ENCODE measurements around the gene SFTPD. TPM values are rescaled to one million over a fixed set of nuclear protein-coding genes. Genes with fewer than 3 reads are reported as not detected.
A peak's percentile ranks its signal among the peaks of the same experiment; 100 is the strongest.

Gene SFTPD
- total RNA-seq, 2 experiments from 2014 or later: not detected

- ATAC-seq: no peak
- Mint-ChIP-seq H3K27ac (no peak overlapping the region), H3K36me3 (ENCODE audit: low read depth) (no peaks in the 10 kb centered on the region), H3K27me3 (peaks cover 20% of the 10 kb centered on the region), H3K9me3 (no peaks in the 10 kb centered on the region), H3K4me3 (no peak overlapping the region), H3K4me1 (ENCODE audit: low read depth) (no peaks in the 10 kb centered on the region)
- TF ChIP-seq CTCF (IDR thresholded peaks at IDR 0.05): no peak
- ChIA-PET POLR2A (no interaction called here), CTCF (interaction anchor here (0.9 to 2.1 kb wide), 2 partner anchors 12 to 26 kb away, joined by 3 to 8 read pairs; no protein-coding TSS in a partner anchor)
- intact Hi-C loops (cut with micrococcal nuclease): no loop called here
- DNase-seq: no peak
Observed at GRCh38 chr10:79930267-79930666, 18.6 kb downstream of the SFTPD start.

- peak; percentile 93 for ATAC-seq
- intact Hi-C loops (cut with micrococcal nuclease): loop anchor here (10.0 kb wide), 1 partner anchor 365 kb away; the partner anchor contains the start of gene SFTPA2
- H3K4me3 Mint-ChIP-seq: no peak overlapping the region
- H3K4me1 Mint-ChIP-seq (ENCODE audit: low read depth): no peaks in the 10 kb centered on the region
- DNase-seq: peak; percentile 86
- no peak overlapping the region for H3K27ac Mint-ChIP-seq
- no peaks in the 10 kb centered on the region for H3K36me3 Mint-ChIP-seq (ENCODE audit: low read depth)
- ChIA-PET POLR2A (no interaction called here), CTCF (interaction anchor here (0.7 to 2.1 kb wide), 7 partner anchors 10 to 392 kb away, joined by 3 to 8 read pairs (median 4); no protein-coding TSS in a partner anchor)
- peak; percentile 82 for TF ChIP-seq CTCF (IDR thresholded peaks at IDR 0.05)
- peaks cover 18% of the 10 kb centered on the region for H3K27me3 Mint-ChIP-seq
- H3K9me3 Mint-ChIP-seq: no peaks in the 10 kb centered on the region
Observed at GRCh38 chr10:79929409-79929904, 19.4 kb downstream of the SFTPD start.

- POLR2A ChIA-PET: interaction anchor here (1.3 kb wide), 1 partner anchor 13 kb away, joined by 3 read pairs; no protein-coding TSS in a partner anchor
- CTCF ChIA-PET: interaction anchor here (1.2 to 2.1 kb wide), 3 partner anchors 10 to 391 kb away, joined by 4 to 8 read pairs (median 5); no protein-coding TSS in a partner anchor
- no peaks in the 10 kb centered on the region for H3K9me3 Mint-ChIP-seq
- TF ChIP-seq CTCF (IDR thresholded peaks at IDR 0.05): no peak
- ATAC-seq: no peak
- DNase-seq: no peak
- H3K36me3 Mint-ChIP-seq (ENCODE audit: low read depth): no peaks in the 10 kb centered on the region
- intact Hi-C loops (cut with micrococcal nuclease): loop anchor here (10.0 kb wide), 1 partner anchor 363 kb away; the partner anchor contains the start of gene SFTPA2
- H3K27ac Mint-ChIP-seq: no peak overlapping the region
- H3K4me3 Mint-ChIP-seq: no peak overlapping the region
- no peaks in the 10 kb centered on the region for H3K4me1 Mint-ChIP-seq (ENCODE audit: low read depth)
- H3K27me3 Mint-ChIP-seq: peaks cover 18% of the 10 kb centered on the region
Observed at GRCh38 chr10:79928028-79928583, 20.8 kb downstream of the SFTPD start.

GRCh38 chr10:79927111-79927828 lies 21.6 kb downstream of the SFTPD start:
- Mint-ChIP-seq H3K4me3 (no peak overlapping the region), H3K27me3 (peaks cover 18% of the 10 kb centered on the region), H3K4me1 (ENCODE audit: low read depth) (no peaks in the 10 kb centered on the region), H3K9me3 (no peaks in the 10 kb centered on the region), H3K36me3 (ENCODE audit: low read depth) (no peaks in the 10 kb centered on the region), H3K27ac (no peak overlapping the region)
- ChIA-PET CTCF (interaction anchor here (1.1 kb wide), 1 partner anchor 390 kb away, joined by 5 read pairs; no protein-coding TSS in a partner anchor), POLR2A (interaction anchor here (1.3 kb wide), 1 partner anchor 14 kb away, joined by 3 read pairs; no protein-coding TSS in a partner anchor)
- ATAC-seq: no peak
- intact Hi-C loops (cut with micrococcal nuclease): loop anchor here (10.0 kb wide), 1 partner anchor 362 kb away; the partner anchor contains the start of gene SFTPA2
- no peak for TF ChIP-seq CTCF (IDR thresholded peaks at IDR 0.05)
- no peak for DNase-seq
